ENCODE data around the gene NAT8L.

The NAT8L gene

DNA sequence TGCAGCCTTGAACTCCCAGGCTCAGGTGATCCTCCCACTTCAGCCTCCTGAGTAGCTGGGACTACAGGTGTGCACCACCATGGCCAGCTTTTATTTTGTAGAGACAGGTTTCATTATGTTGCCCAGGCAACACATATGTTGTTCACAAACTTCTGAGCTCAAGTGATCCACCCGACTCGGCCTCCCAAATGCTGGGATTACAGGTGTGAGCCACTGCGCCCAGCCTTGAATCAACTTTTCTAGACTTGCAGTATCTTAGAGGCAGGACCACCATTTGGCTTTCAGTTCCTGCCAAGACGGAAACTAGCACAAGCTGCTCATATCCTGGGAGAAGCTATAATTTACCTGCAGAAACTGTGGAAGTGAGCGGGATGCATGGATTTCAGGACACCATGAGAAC is 19.9 kb downstream of the NAT8L start:
- TF ChIP-seq CTCF (IDR thresholded peaks at IDR 0.05; ENCODE audit: low read depth, low read length, missing control alignments): no peak
- no peak for DNase-seq (ENCODE audit: low read depth)
- H3K4me3 ChIP-seq (ENCODE audit: low read depth, low read length): no peak overlapping the region

DNA sequence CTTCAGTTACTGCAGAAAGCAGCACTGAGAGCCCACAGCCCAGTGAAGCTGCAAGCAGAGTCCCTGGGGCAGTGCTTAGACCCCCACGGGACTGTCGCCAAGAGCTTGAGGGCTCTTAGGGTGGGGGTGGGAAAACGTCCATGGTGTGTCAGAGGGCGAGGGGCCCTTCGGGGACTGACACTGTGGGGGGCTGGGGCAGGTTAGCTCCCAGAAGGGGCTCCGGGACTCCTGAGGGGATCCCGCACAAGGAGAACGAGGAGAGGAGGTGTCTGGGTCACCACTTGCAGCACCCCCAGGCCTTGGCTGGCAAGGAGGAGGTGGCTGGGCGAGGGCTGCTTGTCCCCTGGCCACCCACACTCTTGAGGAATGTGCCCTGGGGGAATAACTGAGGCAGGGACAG is 20.8 kb downstream of the NAT8L start:
- no peak for DNase-seq (ENCODE audit: low read depth)
- no peak for TF ChIP-seq CTCF (IDR thresholded peaks at IDR 0.05; ENCODE audit: low read depth, low read length, missing control alignments)
- H3K4me3 ChIP-seq (ENCODE audit: low read depth, low read length): no peak overlapping the region

DNA sequence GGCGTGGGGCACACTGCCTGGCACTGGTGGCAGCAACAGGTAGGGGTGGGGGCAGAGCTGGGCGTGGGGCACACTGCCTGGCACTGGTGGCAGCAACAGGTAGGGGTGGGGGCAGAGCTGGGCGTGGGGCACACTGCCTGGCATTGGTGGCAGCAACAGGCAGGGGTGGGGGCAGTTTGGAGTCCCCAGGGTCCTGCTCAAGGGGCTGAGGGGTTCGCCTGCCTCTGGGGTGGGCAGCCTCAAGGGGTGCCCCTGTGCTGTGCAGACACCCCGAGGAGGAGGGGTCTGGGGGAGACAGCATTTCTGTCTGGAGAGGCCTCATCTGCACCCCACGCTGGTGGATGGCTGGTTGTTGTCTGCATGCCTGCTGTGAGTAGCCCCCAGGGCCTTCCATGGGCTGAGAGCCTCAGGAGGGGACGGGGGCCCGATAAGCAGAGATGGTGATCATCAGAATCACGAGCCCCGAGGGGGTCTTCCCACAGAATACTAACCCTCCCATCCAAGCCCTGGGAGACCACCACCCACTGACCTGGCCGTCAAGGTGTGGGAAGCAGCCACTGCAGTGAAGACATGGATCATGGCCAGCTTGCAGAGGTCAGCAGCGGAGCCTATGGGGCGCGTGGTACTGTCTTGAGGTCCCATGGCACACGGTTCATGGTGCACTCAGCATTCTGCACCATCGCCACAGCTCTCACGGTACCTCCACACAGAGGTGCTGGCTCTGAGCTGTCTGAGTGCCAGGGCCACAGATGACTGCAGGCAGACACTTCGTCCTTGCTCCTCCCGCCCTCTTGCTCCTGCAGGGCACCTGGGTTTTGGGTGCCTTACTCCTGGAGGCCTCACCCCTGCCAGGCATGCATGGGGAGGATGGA is 21.5 kb downstream of the NAT8L start:
- TF ChIP-seq CTCF (IDR thresholded peaks at IDR 0.05; ENCODE audit: low read depth, low read length, missing control alignments): no peak
- no peak for DNase-seq (ENCODE audit: low read depth)

DNA sequence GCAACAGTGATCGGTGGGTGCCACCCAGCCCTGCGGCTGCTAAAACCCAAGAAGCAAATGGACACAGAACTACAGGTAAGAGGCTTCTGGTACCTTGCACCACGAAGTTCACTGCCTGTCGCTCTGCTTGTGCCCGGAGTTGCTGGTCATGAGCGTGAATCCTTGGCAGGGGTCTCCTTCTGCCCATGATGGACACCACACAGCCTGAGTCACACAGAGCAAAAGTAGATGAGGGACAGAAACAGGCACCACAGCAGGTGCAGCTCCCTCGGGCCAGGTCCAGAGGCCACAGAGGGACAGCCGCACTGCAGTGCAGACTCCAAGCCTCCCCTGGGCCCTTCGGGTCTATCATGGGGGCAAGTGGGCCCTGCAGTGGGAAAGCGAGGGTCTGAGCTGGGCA is 22.4 kb downstream of the NAT8L start:
- DNase-seq (ENCODE audit: low read depth): no peak
- H3K4me3 ChIP-seq (ENCODE audit: low read depth, low read length): no peak overlapping the region
- TF ChIP-seq CTCF (IDR thresholded peaks at IDR 0.05; ENCODE audit: low read depth, low read length, missing control alignments): no peak

More for the DNA sequence above, 21.5 kb downstream of the NAT8L start:
- no peak overlapping the region for H3K4me3 ChIP-seq (ENCODE audit: low read depth, low read length)

DNA sequence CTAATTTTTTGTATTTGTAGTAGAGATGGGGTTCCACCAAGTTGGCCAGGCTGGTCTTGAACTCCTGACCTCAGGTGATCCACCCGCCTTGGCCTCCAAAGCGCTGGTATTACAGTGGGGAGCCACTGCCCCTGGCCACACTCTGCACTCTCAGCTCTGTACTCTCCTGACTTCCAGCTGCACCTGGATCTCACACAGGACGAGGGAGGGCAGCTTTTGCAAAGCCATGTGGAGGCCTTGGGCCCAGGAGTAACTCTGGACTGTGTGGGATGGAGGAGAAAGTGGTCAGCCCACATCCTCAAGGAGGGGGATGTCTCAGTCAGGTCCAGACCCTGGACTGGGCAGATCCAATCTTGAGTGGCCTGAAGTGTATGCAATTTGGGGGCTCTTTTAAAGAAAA is 23.0 kb downstream of the NAT8L start:
- DNase-seq (ENCODE audit: low read depth): no peak
- H3K4me3 ChIP-seq (ENCODE audit: low read depth, low read length): no peak overlapping the region
- no peak for TF ChIP-seq CTCF (IDR thresholded peaks at IDR 0.05; ENCODE audit: low read depth, low read length, missing control alignments)

DNA sequence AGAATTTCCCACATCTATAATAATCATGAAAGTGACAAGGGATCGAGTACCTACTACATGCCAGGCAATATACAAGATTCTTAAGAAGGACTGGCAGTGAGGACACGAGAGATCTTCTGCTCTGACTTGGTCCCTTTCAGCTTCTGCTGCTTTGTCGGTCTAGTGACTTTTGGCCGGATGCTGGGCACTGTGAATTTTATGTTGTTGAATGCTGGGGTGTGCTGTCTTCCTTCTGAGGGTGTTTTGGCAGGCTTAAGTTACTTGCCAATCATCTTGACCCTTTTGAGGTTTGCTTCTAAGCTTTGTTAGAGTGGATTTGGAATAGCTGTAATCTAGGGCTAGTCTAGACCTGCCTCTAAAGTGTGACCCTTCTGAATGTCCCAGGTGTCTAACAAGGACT is 23.5 kb downstream of the NAT8L start:
- TF ChIP-seq CTCF (IDR thresholded peaks at IDR 0.05; ENCODE audit: low read depth, low read length, missing control alignments): no peak
- DNase-seq (ENCODE audit: low read depth): no peak
- no peak overlapping the region for H3K4me3 ChIP-seq (ENCODE audit: low read depth, low read length)
